NCI-H82 (cell line): Measurements from ENCODE around the gene TEC.

Source experiments
- DNase-seq: peaks from one replicate; lab custom pipeline; 2025; lab: John Stamatoyannopoulos, UW

TEC gene

DNA sequence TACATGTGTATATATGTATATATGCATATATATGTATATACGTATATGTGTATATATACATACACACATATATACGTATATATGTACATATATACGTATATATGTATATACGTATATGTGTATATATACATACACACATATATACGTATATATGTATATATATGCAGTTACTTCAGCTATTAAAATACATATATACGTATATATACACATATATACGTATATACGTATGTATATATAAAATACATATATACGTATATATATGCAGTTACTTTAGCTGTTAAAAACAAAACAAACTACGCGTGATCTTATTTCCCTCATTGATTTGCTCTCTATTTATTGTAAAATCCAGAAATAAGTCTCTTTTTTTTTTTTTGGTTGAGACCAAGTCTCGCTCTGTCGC is 149.5 kb downstream of the TEC start:
- no peak for DNase-seq

DNA sequence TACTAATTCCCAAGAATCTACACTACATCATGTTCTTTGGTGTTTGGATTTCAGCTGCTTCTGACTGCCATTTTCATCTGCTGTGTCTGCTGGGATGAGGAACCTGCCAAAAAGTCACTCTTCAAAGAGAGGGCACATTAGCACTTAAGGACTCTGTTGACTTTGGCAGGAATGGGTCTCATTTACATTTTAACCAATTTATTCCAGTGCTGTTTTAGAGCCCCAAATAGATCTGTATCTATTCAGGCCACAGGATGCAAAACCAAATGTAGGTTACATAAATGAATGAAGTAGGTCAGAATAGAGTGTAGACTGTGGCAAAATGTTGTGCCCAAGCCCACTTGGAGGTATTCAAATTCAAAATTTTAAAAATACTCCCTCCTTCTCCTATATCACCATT is 150.0 kb downstream of the TEC start:
- DNase-seq, result no peak

DNA sequence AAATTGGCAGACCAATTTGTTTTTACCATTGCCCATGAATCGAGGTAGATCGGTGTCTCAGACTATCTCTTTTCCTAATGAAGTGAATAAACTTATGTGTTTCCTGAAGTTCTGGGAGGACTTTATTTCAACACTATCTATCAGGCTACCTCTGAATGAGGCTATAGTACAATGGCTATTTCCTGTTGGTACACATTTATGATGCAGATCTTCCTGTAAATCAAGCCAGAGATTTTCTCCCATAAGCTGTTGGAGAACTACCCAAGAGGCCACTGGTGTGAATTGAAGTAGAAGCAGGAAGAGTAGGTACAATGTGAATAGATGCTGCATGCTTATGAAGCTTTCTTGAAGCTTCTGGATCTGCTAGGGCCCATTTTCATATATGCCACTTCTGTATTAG is 151.6 kb downstream of the TEC start:
- DNase-seq, result no peak

DNA sequence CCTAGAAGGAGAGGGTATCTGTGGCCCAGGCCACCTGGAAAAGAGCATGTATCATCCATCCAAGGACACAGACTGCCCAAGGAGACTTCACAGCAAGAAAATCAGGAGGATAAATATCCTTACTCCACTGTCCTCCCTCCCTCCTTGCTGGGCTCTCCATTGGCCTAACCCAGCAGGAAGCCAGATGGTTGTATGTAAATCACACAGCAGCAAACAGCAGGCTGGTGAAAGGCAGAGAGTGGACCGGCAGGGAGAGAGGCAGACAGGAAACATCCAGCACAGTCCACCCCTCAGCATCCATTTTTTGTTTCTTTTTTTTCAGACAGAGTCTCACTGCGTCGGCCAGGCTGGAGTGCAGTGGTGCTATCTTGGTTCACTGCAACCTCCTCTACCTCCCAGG is 153.1 kb downstream of the TEC start:
- peak; percentile 20 for DNase-seq

GRCh38 chr4:48114412-48114811 is 155.2 kb downstream of the TEC start:
- no peak for DNase-seq

DNA sequence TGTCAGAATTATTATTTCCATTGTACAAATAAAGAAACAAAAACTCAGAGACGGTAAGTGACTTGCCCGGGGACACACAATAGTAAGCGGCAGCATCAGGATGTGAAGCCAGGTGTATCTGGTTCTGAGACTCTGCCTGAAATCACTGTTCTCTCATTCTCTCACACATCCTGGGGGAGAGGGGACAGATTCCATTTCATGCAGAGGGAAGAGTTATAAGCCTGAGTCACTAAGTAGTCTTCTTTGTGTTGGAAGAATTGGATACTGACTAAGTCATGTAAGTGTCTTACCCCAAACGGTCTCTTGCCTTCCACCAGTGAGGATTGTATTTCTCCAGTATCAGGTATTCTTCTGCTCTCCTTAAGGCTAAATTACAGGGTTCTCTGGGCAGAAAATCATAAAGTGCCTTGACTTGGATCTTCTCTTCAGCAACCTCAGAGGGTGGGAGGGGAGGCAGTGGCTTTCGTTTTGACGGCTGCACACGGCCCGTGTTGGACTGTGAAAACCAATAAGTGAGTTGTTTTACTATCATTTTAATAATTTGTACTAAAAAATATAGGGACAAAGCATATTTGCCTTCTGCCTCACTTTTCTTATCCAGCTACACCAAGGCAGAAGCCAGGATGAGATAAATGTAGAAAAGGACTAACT is 157.5 kb downstream of the TEC start:
- DNase-seq, result no peak

- DNase-seq, result no peak
These were observed 159.1 kb downstream of the TEC start for GRCh38 chr4:48110452-48110978.

GRCh38 chr4:48109413-48110263 is 160.0 kb downstream of the TEC start:
- DNase-seq, result peak; percentile 68

DNA sequence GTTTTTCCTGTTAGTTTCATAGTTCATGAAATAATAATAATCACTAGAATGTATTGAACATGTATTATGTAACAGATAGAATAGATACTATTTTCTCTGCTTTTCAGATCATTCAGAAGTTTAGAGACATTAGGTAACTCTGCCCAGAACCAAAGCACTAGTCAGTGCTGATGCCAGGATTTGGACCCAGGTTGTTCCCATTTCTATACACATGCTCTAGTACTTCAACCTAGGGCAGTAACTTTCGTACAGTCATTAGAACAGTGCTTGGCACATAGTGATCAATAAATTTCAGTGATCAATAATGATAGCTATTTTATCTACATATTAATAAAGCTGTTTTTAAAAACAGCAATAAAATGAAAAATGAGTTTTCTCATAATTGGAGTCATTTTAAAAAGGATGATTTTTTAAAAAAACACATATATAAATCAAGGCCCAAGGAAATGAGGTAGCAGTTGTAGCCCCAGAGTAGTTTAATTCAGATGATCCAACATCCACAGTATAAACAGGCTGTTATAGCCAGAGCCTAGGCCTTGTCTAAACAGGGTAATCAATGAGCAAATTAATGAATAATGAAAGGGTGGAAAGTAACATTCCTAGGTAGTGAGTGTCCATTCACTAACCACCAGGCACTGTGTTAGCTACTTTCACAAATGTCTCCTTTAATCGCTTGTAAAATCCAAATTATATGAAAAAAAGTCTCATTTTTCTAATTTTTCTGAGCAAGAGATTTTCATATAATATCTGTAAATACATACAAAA is 161.1 kb downstream of the TEC start:
- no peak for DNase-seq

DNA sequence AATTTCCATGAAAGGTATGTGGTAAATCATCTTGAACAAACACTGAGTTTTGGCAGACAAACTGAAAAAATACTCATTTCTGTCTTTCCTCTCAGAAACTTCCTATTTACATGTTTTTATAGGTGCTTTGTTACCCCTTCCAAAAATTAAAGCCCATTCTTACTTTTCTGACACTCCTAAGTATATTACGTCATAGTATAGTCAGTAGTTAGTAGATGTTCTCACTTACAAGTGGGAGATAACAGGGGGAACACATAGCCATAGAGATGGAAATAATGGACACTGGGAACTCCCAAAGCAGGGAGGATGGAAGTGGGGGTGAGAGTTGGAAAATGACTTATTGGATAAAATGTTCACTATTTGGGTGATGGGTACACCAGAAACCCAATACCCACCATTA is 164.4 kb downstream of the TEC start:
- no peak for DNase-seq

DNA sequence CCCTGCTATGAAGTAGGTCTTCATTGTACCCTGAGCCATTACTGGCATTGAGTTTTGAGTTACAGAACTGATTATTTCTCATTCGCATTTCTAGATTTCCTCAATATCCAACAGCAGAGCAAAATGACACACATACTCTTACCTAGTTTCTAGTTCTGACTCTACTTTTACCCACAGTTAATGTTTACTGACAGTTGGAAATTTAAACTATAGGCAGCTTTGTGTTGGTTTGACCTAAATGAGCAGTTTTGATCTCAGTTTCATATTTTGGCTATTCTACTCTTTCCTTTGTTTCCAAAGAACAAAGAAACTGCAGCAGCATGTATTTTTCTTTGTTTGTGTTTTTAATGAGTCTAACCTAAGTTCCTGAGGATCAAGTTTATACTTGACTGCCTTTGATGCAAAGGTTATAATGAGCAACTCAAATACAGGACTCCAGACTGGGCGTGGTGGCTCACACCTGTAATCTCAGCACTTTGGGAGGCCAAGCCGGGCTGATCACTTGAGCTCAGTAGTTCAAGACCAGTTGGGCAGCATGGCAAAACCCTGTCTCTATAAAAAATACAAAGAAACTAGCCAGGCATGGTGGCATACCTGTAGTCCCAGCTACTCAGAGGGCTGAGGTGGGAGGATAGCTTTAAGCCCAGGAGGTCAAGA is 166.0 kb downstream of the TEC start:
- no peak for DNase-seq

DNA sequence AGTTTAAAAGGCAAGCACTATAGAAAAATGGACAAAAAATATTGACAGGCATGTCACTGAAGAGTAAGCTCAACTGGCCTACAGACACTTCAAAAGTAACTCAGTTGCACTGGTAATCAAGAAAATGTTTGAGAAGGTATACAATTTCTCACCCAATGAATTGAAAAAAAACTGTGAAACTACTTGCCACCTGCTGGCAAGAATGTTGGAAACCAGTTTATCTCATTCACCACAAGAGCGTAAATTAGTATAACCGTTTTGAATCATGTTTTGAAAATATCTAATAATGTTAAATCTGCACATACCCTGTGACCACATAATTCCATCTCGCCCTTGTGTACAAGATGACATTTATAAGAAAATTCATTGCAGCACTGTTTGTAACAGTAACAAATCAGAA is 167.3 kb downstream of the TEC start:
- no peak for DNase-seq

- no peak for DNase-seq
These were observed 169.4 kb downstream of the TEC start for GRCh38 chr4:48100256-48100655.

DNA sequence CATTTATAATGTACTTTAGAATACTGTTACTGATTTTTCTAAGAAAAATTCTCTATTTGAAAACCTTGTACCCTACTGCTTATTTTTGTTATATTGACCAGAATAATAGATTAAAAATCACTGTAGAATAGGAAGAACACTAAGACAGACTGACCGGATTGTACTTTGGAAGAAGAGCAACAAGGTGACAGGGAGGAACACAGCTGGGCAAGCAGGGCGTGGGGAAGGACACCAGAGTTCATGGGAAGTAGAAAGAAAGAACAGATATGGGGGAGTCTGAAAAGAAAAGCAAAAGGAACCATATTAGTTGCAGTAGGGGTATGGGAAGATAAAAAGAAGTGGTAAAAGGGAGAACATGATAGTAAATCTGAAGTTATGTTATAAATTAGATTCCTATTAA is 174.2 kb downstream of the TEC start:
- no peak for DNase-seq

GRCh38 chr4:48093991-48094416 is 175.6 kb downstream of the TEC start:
- peak; percentile 14 for DNase-seq

- DNase-seq, result peak; percentile 70
These were observed 179.0 kb downstream of the TEC start for GRCh38 chr4:48090621-48091020.

- DNase-seq, result no peak
These were observed 183.6 kb downstream of the TEC start for GRCh38 chr4:48085821-48086589.
